HepG2 (cell line): ENCODE data around the gene ACOT4. TPM values are rescaled to one million over a fixed set of nuclear protein-coding genes. Genes with fewer than 3 reads are reported as not detected.

ENCODE experiments used
- AKAP8 ChIP-seq: sonication (generic); formaldehyde crosslinking; IDR thresholded peaks from 2 replicates; pipeline ENCODE4 v1.5.1; 2020; ENCODE audit warnings: mild to moderate bottlenecking, missing genetic modification reagents
- HDAC1 ChIP-seq: sonication (generic); formaldehyde crosslinking; IDR thresholded peaks from 2 replicates; pipeline ENCODE4 v1.5.1; 2020; ENCODE audit warnings: mild to moderate bottlenecking, missing genetic modification reagents
- MAFK ChIP-seq, 2 experiments: IDR thresholded peaks in 1 of 2; conservative IDR thresholded peaks in 1 of 2; 2 replicates each; pipeline ENCODE4 v1.6.1; 2011; ENCODE audit warnings: improper control_type of control experiment in 2 of 2, low read length in 2 of 2
- MAZ ChIP-seq, 2 experiments: sonication (generic) in 1 of 2; formaldehyde crosslinking in 1 of 2; IDR thresholded peaks; 2 replicates each; pipeline versions ENCODE4 v1.5.0 to v1.6.1; 2012 to 2020; ENCODE audit warnings: low read depth in 2 of 2, mild to moderate bottlenecking in 2 of 2, borderline replicate concordance in 1 of 2, improper control_type of control experiment in 1 of 2, low read length in 1 of 2, missing genetic modification reagents in 1 of 2, moderate library complexity in 1 of 2
- NKX3-1 ChIP-seq: sonication (generic); formaldehyde crosslinking; IDR thresholded peaks from 2 replicates; pipeline ENCODE4 v1.5.0; 2020; ENCODE audit warnings: missing genetic modification reagents
- PAX8 ChIP-seq: sonication (generic); formaldehyde crosslinking; IDR thresholded peaks from 2 replicates; pipeline ENCODE4 v1.8.0; 2022; ENCODE audit warnings: mild to moderate bottlenecking, missing genetic modification reagents, borderline replicate concordance
- PHF5A ChIP-seq: IDR thresholded peaks from one replicate; pipeline ENCODE4 v1.6.1; 2018; ENCODE audit warnings: low read depth, missing genetic modification reagents; ENCODE audit not compliant: unreplicated experiment
- POGZ ChIP-seq: sonication (generic); formaldehyde crosslinking; IDR thresholded peaks from 2 replicates; pipeline ENCODE4 v1.4.0; 2020; ENCODE audit warnings: mild to moderate bottlenecking, missing genetic modification reagents
- SALL2 ChIP-seq: sonication (generic); formaldehyde crosslinking; IDR thresholded peaks from 2 replicates; pipeline ENCODE4 v1.8.1; 2023; ENCODE audit warnings: mild to moderate bottlenecking, missing genetic modification reagents, inconsistent platforms
- SIX4 ChIP-seq: sonication (generic); formaldehyde crosslinking; IDR thresholded peaks from 2 replicates; pipeline ENCODE4 v1.4.0; 2020; ENCODE audit warnings: missing genetic modification reagents
- ZBED4 ChIP-seq: sonication (generic); formaldehyde crosslinking; IDR thresholded peaks from 2 replicates; pipeline ENCODE4 v1.4.0; 2020; ENCODE audit warnings: missing genetic modification reagents, borderline replicate concordance
- ZNF180 ChIP-seq: sonication (generic); formaldehyde crosslinking; IDR thresholded peaks from 2 replicates; pipeline ENCODE4 v1.4.0; 2020; ENCODE audit warnings: low read depth, missing genetic modification reagents, borderline replicate concordance
- ZNF230 ChIP-seq: sonication (generic); formaldehyde crosslinking; IDR thresholded peaks from 2 replicates; pipeline ENCODE4 v1.4.0; 2020; ENCODE audit warnings: mild to moderate bottlenecking, missing genetic modification reagents
- ZNF343 ChIP-seq: sonication (generic); formaldehyde crosslinking; IDR thresholded peaks from 2 replicates; pipeline ENCODE4 v1.4.0; 2020; ENCODE audit warnings: mild to moderate bottlenecking, missing genetic modification reagents
- ZNF556 ChIP-seq: sonication (generic); formaldehyde crosslinking; IDR thresholded peaks from 2 replicates; pipeline ENCODE4 v1.4.0; 2020; ENCODE audit warnings: mild to moderate bottlenecking, missing genetic modification reagents, borderline replicate concordance
- ZNF678 ChIP-seq: sonication (generic); formaldehyde crosslinking; IDR thresholded peaks from 2 replicates; pipeline ENCODE4 v1.4.0; 2020; ENCODE audit warnings: mild to moderate bottlenecking, missing genetic modification reagents
- ZSCAN29 ChIP-seq: sonication (generic); formaldehyde crosslinking; conservative IDR thresholded peaks from 2 replicates; pipeline ENCODE4 v1.4.0; 2020; ENCODE audit warnings: mild to moderate bottlenecking, missing genetic modification reagents
- polyA plus RNA-seq, 8 experiments: library from polyadenylated mRNA; depleted of rRNA in 3 of 8; stranded (reverse) in 7 of 8; unstranded in 1 of 8; fragments of >200 nt; fragmentation: Illumina TruSeq in 4 of 8; extraction: Trizol in 4 of 8; gene quantifications; 2 replicates each; pipeline versions ENCODE4 v1.2.1 to v1.2.3, GENCODE V29; 2011 to 2016; ENCODE audit warnings: low read depth in 4 of 8, missing spikeins in 1 of 8, mixed read lengths in 1 of 8; ENCODE audit not compliant: insufficient read depth in 1 of 8
- total RNA-seq, 5 experiments: library from RNA; depleted of rRNA; stranded (reverse); fragments of >200 nt; fragmentation: Illumina TruSeq; extraction: Trizol; gene quantifications; 2 replicates each; pipeline ENCODE4 v1.2.3, GENCODE V29; 2016; ENCODE audit warnings: low read depth in 1 of 5
- TF ChIP-seq, protein P1 (sequence below): sonication (generic); formaldehyde crosslinking; conservative IDR thresholded peaks from 2 replicates; pipeline ENCODE4 v1.4.0; 2020; ENCODE audit warnings: missing genetic modification reagents
- TF ChIP-seq, protein P2 (sequence below): sonication (generic); formaldehyde crosslinking; IDR thresholded peaks from 2 replicates; pipeline ENCODE4 v1.9.0; 2021; ENCODE audit warnings: missing genetic modification reagents, borderline replicate concordance
- TF ChIP-seq, protein P3 (sequence below): sonication (generic); formaldehyde crosslinking; IDR thresholded peaks from 2 replicates; pipeline ENCODE4 v1.8.1; 2023; ENCODE audit warnings: missing genetic modification reagents, mild to moderate bottlenecking, borderline replicate concordance
- TF ChIP-seq, protein P4 (sequence below): sonication (generic); formaldehyde crosslinking; IDR thresholded peaks from 2 replicates; pipeline ENCODE4 v1.5.0; 2020; ENCODE audit warnings: missing genetic modification reagents, mild to moderate bottlenecking, borderline replicate concordance

Gene ACOT4
- total and polyA plus RNA-seq, 2 of the 13 experiments (the other 11 are each of a cell fraction or from before 2014, with no cell fraction given): 0.04 to 0.05 TPM

DNA sequence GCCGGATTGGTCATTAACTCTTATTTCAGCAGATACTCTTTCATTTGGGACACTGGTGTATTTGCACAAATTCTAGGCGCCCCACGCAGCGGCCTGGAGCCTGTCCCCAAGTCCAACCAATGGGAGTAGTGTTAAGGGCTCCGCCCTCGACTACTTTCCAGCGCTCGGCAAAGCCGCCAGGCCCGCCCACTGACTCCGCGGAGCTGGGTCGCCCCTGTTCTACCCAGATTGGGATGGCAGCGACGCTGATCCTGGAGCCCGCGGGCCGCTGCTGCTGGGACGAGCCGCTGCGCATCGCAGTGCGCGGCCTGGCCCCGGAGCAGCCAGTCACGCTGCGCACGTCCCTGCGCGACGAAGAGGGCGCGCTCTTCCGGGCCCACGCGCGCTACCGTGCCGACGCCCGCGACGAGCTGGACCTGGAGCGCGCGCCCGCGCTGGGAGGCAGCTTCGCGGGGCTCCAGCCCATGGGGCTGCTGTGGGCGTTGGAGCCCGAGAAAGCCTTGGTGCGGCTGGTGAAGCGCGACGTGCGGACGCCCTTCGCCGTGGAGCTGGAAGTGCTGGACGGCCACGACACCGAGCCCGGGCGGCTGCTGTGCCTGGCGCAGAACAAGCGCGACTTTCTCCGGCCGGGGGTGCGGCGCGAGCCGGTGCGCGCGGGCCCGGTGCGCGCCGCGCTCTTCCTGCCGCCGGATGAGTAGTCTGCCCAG is 20.8 kb downstream of the ACOT4 start, which contains the start of gene ACOT6 (continued):
- TF ChIP-seq ZBED4 (0 out of 2 replicates have a peak, but pooled peaks have one; percentile 26), ZNF343 (CRISPR knock-in tag) (0 out of 2 replicates have a peak, but pooled peaks have one; percentile 56), ZNF180 (CRISPR knock-in tag) (no peak), ZNF556 (peak; percentile 80; the same call in 1 of the 2 replicates), NKX3-1 (CRISPR knock-in tag) (no peak), ZSCAN29 (CRISPR knock-in tag) (peak; percentile 69; the same call in 1 of the 2 replicates), ZNF230 (0 out of 2 replicates have a peak, but pooled peaks have one; percentile 68), SALL2 (0 out of 2 replicates have a peak, but pooled peaks have one; percentile 54), HDAC1 (CRISPR knock-in tag) (peak; percentile 78), SIX4 (no peak), AKAP8 (CRISPR knock-in tag) (no peak), ZNF678 (0 out of 2 replicates have a peak, but pooled peaks have one; percentile 28), MAFK (conservative IDR thresholded peaks at IDR 0.05 in 1 of 2, IDR thresholded peaks at IDR 0.05 in 1 of 2; ENCODE audit: low read length in 2 of 2) (no peak), PAX8 (CRISPR knock-in tag) (0 out of 2 replicates have a peak, but pooled peaks have one; percentile 20), PHF5A (CRISPR knock-in tag) (no peak), MAZ (IDR thresholded peaks at IDR 0.05; ENCODE audit: borderline replicate concordance, low read depth, low read length) (no peak), MAZ (CRISPR knock-in tag; IDR thresholded peaks at IDR 0.05; ENCODE audit: low read depth) (peak; percentile 32; the same call in 1 of the 2 replicates), POGZ (CRISPR knock-in tag) (no peak)
- TF ChIP-seq, protein P1, sequence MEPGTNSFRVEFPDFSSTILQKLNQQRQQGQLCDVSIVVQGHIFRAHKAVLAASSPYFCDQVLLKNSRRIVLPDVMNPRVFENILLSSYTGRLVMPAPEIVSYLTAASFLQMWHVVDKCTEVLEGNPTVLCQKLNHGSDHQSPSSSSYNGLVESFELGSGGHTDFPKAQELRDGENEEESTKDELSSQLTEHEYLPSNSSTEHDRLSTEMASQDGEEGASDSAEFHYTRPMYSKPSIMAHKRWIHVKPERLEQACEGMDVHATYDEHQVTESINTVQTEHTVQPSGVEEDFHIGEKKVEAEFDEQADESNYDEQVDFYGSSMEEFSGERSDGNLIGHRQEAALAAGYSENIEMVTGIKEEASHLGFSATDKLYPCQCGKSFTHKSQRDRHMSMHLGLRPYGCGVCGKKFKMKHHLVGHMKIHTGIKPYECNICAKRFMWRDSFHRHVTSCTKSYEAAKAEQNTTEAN: 0 out of 2 replicates have a peak, but pooled peaks have one; percentile 18
- TF ChIP-seq, protein P2, sequence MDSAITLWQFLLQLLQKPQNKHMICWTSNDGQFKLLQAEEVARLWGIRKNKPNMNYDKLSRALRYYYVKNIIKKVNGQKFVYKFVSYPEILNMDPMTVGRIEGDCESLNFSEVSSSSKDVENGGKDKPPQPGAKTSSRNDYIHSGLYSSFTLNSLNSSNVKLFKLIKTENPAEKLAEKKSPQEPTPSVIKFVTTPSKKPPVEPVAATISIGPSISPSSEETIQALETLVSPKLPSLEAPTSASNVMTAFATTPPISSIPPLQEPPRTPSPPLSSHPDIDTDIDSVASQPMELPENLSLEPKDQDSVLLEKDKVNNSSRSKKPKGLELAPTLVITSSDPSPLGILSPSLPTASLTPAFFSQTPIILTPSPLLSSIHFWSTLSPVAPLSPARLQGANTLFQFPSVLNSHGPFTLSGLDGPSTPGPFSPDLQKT (CRISPR knock-in tag): 0 out of 2 replicates have a peak, but pooled peaks have one; percentile 22
- TF ChIP-seq, protein P3, sequence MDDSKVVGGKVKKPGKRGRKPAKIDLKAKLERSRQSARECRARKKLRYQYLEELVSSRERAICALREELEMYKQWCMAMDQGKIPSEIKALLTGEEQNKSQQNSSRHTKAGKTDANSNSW (CRISPR knock-in tag): no peak
- TF ChIP-seq, protein P4, sequence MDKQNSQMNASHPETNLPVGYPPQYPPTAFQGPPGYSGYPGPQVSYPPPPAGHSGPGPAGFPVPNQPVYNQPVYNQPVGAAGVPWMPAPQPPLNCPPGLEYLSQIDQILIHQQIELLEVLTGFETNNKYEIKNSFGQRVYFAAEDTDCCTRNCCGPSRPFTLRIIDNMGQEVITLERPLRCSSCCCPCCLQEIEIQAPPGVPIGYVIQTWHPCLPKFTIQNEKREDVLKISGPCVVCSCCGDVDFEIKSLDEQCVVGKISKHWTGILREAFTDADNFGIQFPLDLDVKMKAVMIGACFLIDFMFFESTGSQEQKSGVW (CRISPR knock-in tag): 0 out of 2 replicates have a peak, but pooled peaks have one; percentile 60
